OCI-LY1 (cell line): Measurements from ENCODE around the gene AP2A1.

ENCODE experiments used
- H2AFZ ChIP-seq: fragments of 200-600 bp; sonication (generic), shearing (Covaris generic); 2 replicates; pipeline ENCODE4 v1.6.0; 2014; ENCODE audit warnings: antibody characterized with exemption, mild to moderate bottlenecking, low read length
- H3F3A ChIP-seq: fragments of 200-600 bp; sonication (generic), shearing (Covaris generic); 2 replicates; pipeline ENCODE4 v1.6.0; 2014; ENCODE audit warnings: mild to moderate bottlenecking, antibody characterized with exemption, low read length, moderate library complexity; ENCODE audit not compliant: insufficient read depth
- H3K27ac ChIP-seq: fragments of 200-600 bp; sonication (generic); 2 replicates; pipeline ENCODE4 v1.5.1; 2014; ENCODE audit warnings: low read length, mixed run types, mild to moderate bottlenecking, low read depth; ENCODE audit not compliant: poor library complexity, severe bottlenecking
- H3K27me3 ChIP-seq: fragments of 200-600 bp; sonication (generic); 2 replicates; pipeline ENCODE4 v1.6.0; 2014; ENCODE audit warnings: antibody characterized with exemption, mild to moderate bottlenecking, low read length, moderate library complexity; ENCODE audit not compliant: insufficient read depth
- H3K36me3 ChIP-seq: fragments of 200-600 bp; sonication (generic); 2 replicates; pipeline ENCODE4 v1.6.1; 2014; ENCODE audit warnings: mild to moderate bottlenecking, antibody characterized with exemption, low read length, moderate library complexity, mixed read lengths; ENCODE audit not compliant: insufficient read depth
- H3K4me1 ChIP-seq: fragments of 200-600 bp; sonication (generic); 2 replicates; pipeline ENCODE4 v1.5.1; 2014; ENCODE audit warnings: mild to moderate bottlenecking, low read length, moderate library complexity; ENCODE audit not compliant: insufficient read depth, severe bottlenecking
- H3K4me2 ChIP-seq: fragments of 200-600 bp; sonication (generic), shearing (Covaris generic); 2 replicates; pipeline ENCODE4 v1.6.1; 2014; ENCODE audit warnings: low read length
- H3K4me3 ChIP-seq: fragments of 200-600 bp; sonication (generic); 2 replicates; pipeline ENCODE4 v1.5.1; 2014; ENCODE audit warnings: low read length, low read depth, mild to moderate bottlenecking, mixed read lengths; ENCODE audit not compliant: poor library complexity, severe bottlenecking
- H3K79me2 ChIP-seq: fragments of 200-600 bp; shearing (Covaris generic); 2 replicates; pipeline ENCODE4 v1.6.1; 2016; ENCODE audit warnings: mixed run types, low read length, mixed read lengths; ENCODE audit not compliant: insufficient read depth
- H3K9ac ChIP-seq: fragments of 200-600 bp; sonication (generic), shearing (Covaris generic); 2 replicates; pipeline ENCODE4 v1.6.1; 2014; ENCODE audit warnings: mild to moderate bottlenecking, low read length, mixed read lengths
- H3K9me2 ChIP-seq: fragments of 200-600 bp; sonication (generic), shearing (Covaris generic); 2 replicates; pipeline ENCODE4 v1.6.1; 2014; ENCODE audit warnings: low read depth, mild to moderate bottlenecking, low read length, mixed read lengths
- H3K9me3 ChIP-seq: fragments of 200-600 bp; shearing (Covaris generic); 2 replicates; pipeline ENCODE4 v1.6.1; 2014; ENCODE audit warnings: low read length, mixed read lengths
- H4K20me1 ChIP-seq: fragments of 200-600 bp; sonication (generic), shearing (Covaris generic); 2 replicates; pipeline ENCODE4 v1.6.0; 2016; ENCODE audit warnings: mild to moderate bottlenecking, low read length; ENCODE audit not compliant: insufficient read depth
- EZH2 ChIP-seq: fragments of 200-600 bp; sonication (generic), shearing (Covaris generic); IDR thresholded peaks from 2 replicates; pipeline ENCODE4 v1.8.0; 2017; ENCODE audit warnings: borderline replicate concordance, mixed run types, mild to moderate bottlenecking, antibody characterized with exemption, low read length, moderate library complexity, mixed read lengths
- TF ChIP-seq, protein P1 (sequence below): fragments of 200-600 bp; sonication (generic), shearing (Covaris generic); IDR thresholded peaks from 2 replicates; pipeline ENCODE4 v1.5.1; 2017; ENCODE audit warnings: mild to moderate bottlenecking, antibody characterized with exemption, low read length, moderate library complexity, mixed read lengths

AP2A1 gene

GRCh38 chr19:49746206-49746958, 20.4 kb upstream of the AP2A1 start:
- no peak for TF ChIP-seq EZH2
- TF ChIP-seq, protein P1, sequence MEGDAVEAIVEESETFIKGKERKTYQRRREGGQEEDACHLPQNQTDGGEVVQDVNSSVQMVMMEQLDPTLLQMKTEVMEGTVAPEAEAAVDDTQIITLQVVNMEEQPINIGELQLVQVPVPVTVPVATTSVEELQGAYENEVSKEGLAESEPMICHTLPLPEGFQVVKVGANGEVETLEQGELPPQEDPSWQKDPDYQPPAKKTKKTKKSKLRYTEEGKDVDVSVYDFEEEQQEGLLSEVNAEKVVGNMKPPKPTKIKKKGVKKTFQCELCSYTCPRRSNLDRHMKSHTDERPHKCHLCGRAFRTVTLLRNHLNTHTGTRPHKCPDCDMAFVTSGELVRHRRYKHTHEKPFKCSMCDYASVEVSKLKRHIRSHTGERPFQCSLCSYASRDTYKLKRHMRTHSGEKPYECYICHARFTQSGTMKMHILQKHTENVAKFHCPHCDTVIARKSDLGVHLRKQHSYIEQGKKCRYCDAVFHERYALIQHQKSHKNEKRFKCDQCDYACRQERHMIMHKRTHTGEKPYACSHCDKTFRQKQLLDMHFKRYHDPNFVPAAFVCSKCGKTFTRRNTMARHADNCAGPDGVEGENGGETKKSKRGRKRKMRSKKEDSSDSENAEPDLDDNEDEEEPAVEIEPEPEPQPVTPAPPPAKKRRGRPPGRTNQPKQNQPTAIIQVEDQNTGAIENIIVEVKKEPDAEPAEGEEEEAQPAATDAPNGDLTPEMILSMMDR: no peak
- Histone ChIP-seq H4K20me1 (no peaks in the 10 kb centered on the region), H3K27me3 (no peaks in the 10 kb centered on the region), H3K9me2 (no peaks in the 10 kb centered on the region), H3K79me2 (no peaks in the 10 kb centered on the region), H2AFZ (no peak overlapping the region), H3K9me3 (no peaks in the 10 kb centered on the region), H3K4me1 (no peaks in the 10 kb centered on the region), H3K36me3 (no peaks in the 10 kb centered on the region), H3K27ac (no peak overlapping the region), H3K4me2 (no peak overlapping the region), H3F3A (no peaks in the 10 kb centered on the region), H3K4me3 (no peak overlapping the region), H3K9ac (no peak overlapping the region)

- H3K27me3 ChIP-seq: no peaks in the 10 kb centered on the region
- no peak overlapping the region for H2AFZ ChIP-seq
- H3K79me2 ChIP-seq: no peaks in the 10 kb centered on the region
- TF ChIP-seq, protein P1: no peak
- no peak for TF ChIP-seq EZH2
- no peaks in the 10 kb centered on the region; the same call in 1 of the 2 replicates for H3K36me3 ChIP-seq
- H3K9me3 ChIP-seq: peaks cover 7% of the 10 kb centered on the region
- no peak overlapping the region for H3K4me2 ChIP-seq
- no peaks in the 10 kb centered on the region for H3K9me2 ChIP-seq
- H3K27ac ChIP-seq: no peak overlapping the region
- no peak overlapping the region for H3K9ac ChIP-seq
- no peaks in the 10 kb centered on the region for H4K20me1 ChIP-seq
- H3K4me1 ChIP-seq: no peaks in the 10 kb centered on the region
- no peaks in the 10 kb centered on the region for H3F3A ChIP-seq
- H3K4me3 ChIP-seq: no peak overlapping the region
Observed at GRCh38 chr19:49749055-49749716, 17.6 kb upstream of the AP2A1 start.

- Histone ChIP-seq H3K9me3 (peaks cover 7% of the 10 kb centered on the region), H3K4me2 (no peak overlapping the region), H3K27me3 (no peaks in the 10 kb centered on the region), H3K36me3 (no peaks in the 10 kb centered on the region; the same call in 1 of the 2 replicates), H3F3A (no peaks in the 10 kb centered on the region), H4K20me1 (no peaks in the 10 kb centered on the region), H3K9ac (no peak overlapping the region), H3K4me3 (no peak overlapping the region), H3K79me2 (no peaks in the 10 kb centered on the region), H3K27ac (no peak overlapping the region), H3K9me2 (no peaks in the 10 kb centered on the region), H3K4me1 (no peaks in the 10 kb centered on the region), H2AFZ (no peak overlapping the region)
- TF ChIP-seq, protein P1: no peak
- no peak for TF ChIP-seq EZH2
Observed at GRCh38 chr19:49749771-49750170, 17.0 kb upstream of the AP2A1 start.
